ENCODE measurements around the gene ZSCAN20. TPM values are rescaled to one million over a fixed set of nuclear protein-coding genes. Genes with fewer than 3 reads are reported as not detected.

The ZSCAN20 gene
- total and polyA plus RNA-seq, 9 of the 15 experiments (the other 6 are each of a cell fraction or from before 2014, with no cell fraction given): 0.36 to 3.3 (median 2.0) TPM

- peak; percentile 97 for TF ChIP-seq USF2 (CRISPR knock-in tag; IDR thresholded peaks at IDR 0.05)
- TF ChIP-seq NCOA1 (IDR thresholded peaks at IDR 0.05; ENCODE audit: low read depth): no peak
- TF ChIP-seq, protein P1, sequence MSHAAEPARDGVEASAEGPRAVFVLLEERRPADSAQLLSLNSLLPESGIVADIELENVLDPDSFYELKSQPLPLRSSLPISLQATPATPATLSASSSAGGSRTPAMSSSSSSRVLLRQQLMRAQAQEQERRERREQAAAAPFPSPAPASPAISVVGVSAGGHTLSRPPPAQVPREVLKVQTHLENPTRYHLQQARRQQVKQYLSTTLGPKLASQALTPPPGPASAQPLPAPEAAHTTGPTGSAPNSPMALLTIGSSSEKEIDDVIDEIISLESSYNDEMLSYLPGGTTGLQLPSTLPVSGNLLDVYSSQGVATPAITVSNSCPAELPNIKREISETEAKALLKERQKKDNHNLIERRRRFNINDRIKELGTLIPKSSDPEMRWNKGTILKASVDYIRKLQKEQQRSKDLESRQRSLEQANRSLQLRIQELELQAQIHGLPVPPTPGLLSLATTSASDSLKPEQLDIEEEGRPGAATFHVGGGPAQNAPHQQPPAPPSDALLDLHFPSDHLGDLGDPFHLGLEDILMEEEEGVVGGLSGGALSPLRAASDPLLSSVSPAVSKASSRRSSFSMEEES (CRISPR knock-in tag; IDR thresholded peaks at IDR 0.05): peak; percentile 80
- peak in 1 of 2 experiments; percentile 25; a peak in 1 of 4 replicates for TF ChIP-seq SIN3A (IDR thresholded peaks at IDR 0.05; ENCODE audit: borderline replicate concordance in 2 of 2, control insufficient read depth in 1 of 2, low read depth in 2 of 2, low read length in 2 of 2)
- no peak for TF ChIP-seq ZNF655 (CRISPR knock-in tag; IDR thresholded peaks at IDR 0.05)
- TF ChIP-seq FOS (IDR thresholded peaks at IDR 0.05; ENCODE audit: extremely low read depth, insufficient read length): peak; percentile 76
- TF ChIP-seq PYGO2 (tag; IDR thresholded peaks at IDR 0.05): no peak
- no peak for TF ChIP-seq TEAD4 (IDR thresholded peaks at IDR 0.05; ENCODE audit: low read length)
- TF ChIP-seq TEAD4 (CRISPR knock-in tag; IDR thresholded peaks at IDR 0.05; ENCODE audit: borderline replicate concordance): no peak
- TF ChIP-seq, protein P2, sequence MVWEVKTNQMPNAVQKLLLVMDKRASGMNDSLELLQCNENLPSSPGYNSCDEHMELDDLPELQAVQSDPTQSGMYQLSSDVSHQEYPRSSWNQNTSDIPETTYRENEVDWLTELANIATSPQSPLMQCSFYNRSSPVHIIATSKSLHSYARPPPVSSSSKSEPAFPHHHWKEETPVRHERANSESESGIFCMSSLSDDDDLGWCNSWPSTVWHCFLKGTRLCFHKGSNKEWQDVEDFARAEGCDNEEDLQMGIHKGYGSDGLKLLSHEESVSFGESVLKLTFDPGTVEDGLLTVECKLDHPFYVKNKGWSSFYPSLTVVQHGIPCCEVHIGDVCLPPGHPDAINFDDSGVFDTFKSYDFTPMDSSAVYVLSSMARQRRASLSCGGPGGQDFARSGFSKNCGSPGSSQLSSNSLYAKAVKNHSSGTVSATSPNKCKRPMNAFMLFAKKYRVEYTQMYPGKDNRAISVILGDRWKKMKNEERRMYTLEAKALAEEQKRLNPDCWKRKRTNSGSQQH (CRISPR knock-in tag; IDR thresholded peaks at IDR 0.05): no peak
- no peak for TF ChIP-seq FOXJ3 (CRISPR knock-in tag; IDR thresholded peaks at IDR 0.05)
- 0 out of 2 replicates have a peak, but pooled peaks have one; percentile 31 for TF ChIP-seq KLF1 (tag; IDR thresholded peaks at IDR 0.05)
- no peak for TF ChIP-seq NR2C2 (CRISPR knock-in tag; IDR thresholded peaks at IDR 0.05)
- peak; percentile 41; the same call in 1 of the 2 replicates for TF ChIP-seq NR2C2 (tag; IDR thresholded peaks at IDR 0.05)
- peak; percentile 32; the same call in 1 of the 2 replicates for TF ChIP-seq SIN3B (IDR thresholded peaks at IDR 0.05; ENCODE audit: low read depth)
- TF ChIP-seq C11orf30 (IDR thresholded peaks at IDR 0.05; ENCODE audit: low read depth): no peak
- TF ChIP-seq POU5F1 (IDR thresholded peaks at IDR 0.05; ENCODE audit: borderline replicate concordance, low read depth, low read length, partially characterized antibody): no peak
- TF ChIP-seq NRF1 (conservative IDR thresholded peaks at IDR 0.05 in 1 of 2, IDR thresholded peaks at IDR 0.05 in 1 of 2): peak; percentile 89 to 91; a peak in 3 of 4 replicates
- no peak for TF ChIP-seq HDGF (IDR thresholded peaks at IDR 0.05)
- no peak for TF ChIP-seq TAF15 (IDR thresholded peaks at IDR 0.05; ENCODE audit: low read depth, low read length)
- peak; percentile 84 for TF ChIP-seq RAD51 (IDR thresholded peaks at IDR 0.05; ENCODE audit: borderline replicate concordance, low read depth)
- TF ChIP-seq SREBF2 (CRISPR knock-in tag; IDR thresholded peaks at IDR 0.05): no peak
- TF ChIP-seq NONO (IDR thresholded peaks at IDR 0.05; ENCODE audit: low read depth in 2 of 2, low read length in 1 of 2): peak in 1 of 2 experiments; percentile 53; a peak in 1 of 4 replicates
Measured at GRCh38 chr1:33430692-33431593, 41.5 kb upstream of the ZSCAN20 start, which contains the start of gene PHC2 (continued).

Measured in K562 (cell line).